HFFc6 (cell line): ENCODE data around the gene HSF4. TPM values are rescaled to one million over a fixed set of nuclear protein-coding genes. Genes with fewer than 3 reads are reported as not detected.
A peak's percentile ranks its signal among the peaks of the same experiment; 100 is the strongest.

Source experiments
- DNase-seq: peaks from one replicate; pipeline ENCODE4 v3.0.0-alpha.2; 2018
- H3K27ac Mint-ChIP-seq: 2 replicates; pipeline ENCODE4 v1.8.0; 2020; ENCODE audit warnings: mild to moderate bottlenecking, mixed read lengths
- H3K27me3 Mint-ChIP-seq: 2 replicates; pipeline ENCODE4 v1.8.0; 2021; ENCODE audit warnings: mild to moderate bottlenecking, moderate library complexity, mixed read lengths; ENCODE audit not compliant: insufficient read depth
- H3K36me3 Mint-ChIP-seq: 2 replicates; pipeline ENCODE4 v1.8.0; 2021; ENCODE audit warnings: low read depth, mixed read lengths
- H3K4me1 Mint-ChIP-seq: 2 replicates; pipeline ENCODE4 v1.8.0; 2020; ENCODE audit warnings: low read depth, mixed read lengths
- H3K4me3 Mint-ChIP-seq: 2 replicates; pipeline ENCODE4 v1.8.0; 2020; ENCODE audit warnings: mild to moderate bottlenecking, moderate library complexity, mixed read lengths
- H3K9me3 Mint-ChIP-seq: 2 replicates; pipeline ENCODE4 v1.8.0; 2020; ENCODE audit warnings: mild to moderate bottlenecking, mixed read lengths
- total RNA-seq, 6 experiments: library from RNA; stranded (reverse); fragmentation: NEBNext Ultra II Directional; extraction: Animal tissue kit (Norgen Biotek cat#: 25700); gene quantifications; 2 replicates in 1 of 6; 3 replicates in 5 of 6; pipeline ENCODE4 v1.2.3, GENCODE V29; 2021
- TF ChIP-seq, protein P1 (sequence below): fragments of 200-600 bp; sonication (generic); IDR thresholded peaks from 2 replicates; pipeline ENCODE4 v1.5.0; 2021; ENCODE audit warnings: antibody characterized with exemption, mild to moderate bottlenecking

HSF4 gene
- total RNA-seq, 6 experiments from 2014 or later = 3.3 to 5.5 (median 4.6) TPM

DNA sequence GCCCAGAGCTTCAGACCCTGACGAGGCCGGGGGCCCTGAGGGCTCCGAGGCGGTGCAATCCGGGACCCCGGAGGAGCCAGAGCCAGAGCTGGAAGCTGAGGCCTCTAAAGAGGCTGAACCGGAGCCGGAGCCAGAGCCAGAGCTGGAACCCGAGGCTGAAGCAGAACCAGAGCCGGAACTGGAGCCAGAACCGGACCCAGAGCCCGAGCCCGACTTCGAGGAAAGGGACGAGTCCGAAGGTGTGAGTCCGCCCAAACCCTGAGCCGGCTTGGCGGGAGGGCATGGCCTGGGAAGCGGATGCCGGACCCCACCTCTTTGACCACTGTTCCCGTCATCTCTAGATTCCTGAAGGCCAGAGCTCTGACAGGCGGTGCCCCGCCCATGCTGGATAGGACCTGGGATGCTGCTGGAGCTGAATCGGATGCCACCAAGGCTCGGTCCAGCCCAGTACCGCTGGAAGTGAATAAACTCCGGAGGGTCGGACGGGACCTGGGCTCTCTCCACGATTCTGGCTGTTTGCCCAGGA lies 10.2 kb downstream of the HSF4 start:
- Mint-ChIP-seq H3K4me3 (0 out of 2 replicates have a peak overlapping the region, but pooled peaks have one; percentile 90), H3K36me3 (peaks cover 4% of the 10 kb centered on the region; the same call in 1 of the 2 replicates), H3K27ac (no peak overlapping the region), H3K27me3 (no peaks in the 10 kb centered on the region; the same call in 1 of the 2 replicates), H3K9me3 (no peaks in the 10 kb centered on the region), H3K4me1 (peaks cover 26% of the 10 kb centered on the region)
- TF ChIP-seq, protein P1, sequence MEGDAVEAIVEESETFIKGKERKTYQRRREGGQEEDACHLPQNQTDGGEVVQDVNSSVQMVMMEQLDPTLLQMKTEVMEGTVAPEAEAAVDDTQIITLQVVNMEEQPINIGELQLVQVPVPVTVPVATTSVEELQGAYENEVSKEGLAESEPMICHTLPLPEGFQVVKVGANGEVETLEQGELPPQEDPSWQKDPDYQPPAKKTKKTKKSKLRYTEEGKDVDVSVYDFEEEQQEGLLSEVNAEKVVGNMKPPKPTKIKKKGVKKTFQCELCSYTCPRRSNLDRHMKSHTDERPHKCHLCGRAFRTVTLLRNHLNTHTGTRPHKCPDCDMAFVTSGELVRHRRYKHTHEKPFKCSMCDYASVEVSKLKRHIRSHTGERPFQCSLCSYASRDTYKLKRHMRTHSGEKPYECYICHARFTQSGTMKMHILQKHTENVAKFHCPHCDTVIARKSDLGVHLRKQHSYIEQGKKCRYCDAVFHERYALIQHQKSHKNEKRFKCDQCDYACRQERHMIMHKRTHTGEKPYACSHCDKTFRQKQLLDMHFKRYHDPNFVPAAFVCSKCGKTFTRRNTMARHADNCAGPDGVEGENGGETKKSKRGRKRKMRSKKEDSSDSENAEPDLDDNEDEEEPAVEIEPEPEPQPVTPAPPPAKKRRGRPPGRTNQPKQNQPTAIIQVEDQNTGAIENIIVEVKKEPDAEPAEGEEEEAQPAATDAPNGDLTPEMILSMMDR = no peak
- no peak for DNase-seq

- H3K27me3 Mint-ChIP-seq = no peaks in the 10 kb centered on the region; the same call in 1 of the 2 replicates
- H3K4me1 Mint-ChIP-seq = peaks cover 14% of the 10 kb centered on the region
- H3K4me3 Mint-ChIP-seq = no peak overlapping the region
These were observed 12.1 kb downstream of the HSF4 start for GRCh38 chr16:67176662-67177061.

DNA sequence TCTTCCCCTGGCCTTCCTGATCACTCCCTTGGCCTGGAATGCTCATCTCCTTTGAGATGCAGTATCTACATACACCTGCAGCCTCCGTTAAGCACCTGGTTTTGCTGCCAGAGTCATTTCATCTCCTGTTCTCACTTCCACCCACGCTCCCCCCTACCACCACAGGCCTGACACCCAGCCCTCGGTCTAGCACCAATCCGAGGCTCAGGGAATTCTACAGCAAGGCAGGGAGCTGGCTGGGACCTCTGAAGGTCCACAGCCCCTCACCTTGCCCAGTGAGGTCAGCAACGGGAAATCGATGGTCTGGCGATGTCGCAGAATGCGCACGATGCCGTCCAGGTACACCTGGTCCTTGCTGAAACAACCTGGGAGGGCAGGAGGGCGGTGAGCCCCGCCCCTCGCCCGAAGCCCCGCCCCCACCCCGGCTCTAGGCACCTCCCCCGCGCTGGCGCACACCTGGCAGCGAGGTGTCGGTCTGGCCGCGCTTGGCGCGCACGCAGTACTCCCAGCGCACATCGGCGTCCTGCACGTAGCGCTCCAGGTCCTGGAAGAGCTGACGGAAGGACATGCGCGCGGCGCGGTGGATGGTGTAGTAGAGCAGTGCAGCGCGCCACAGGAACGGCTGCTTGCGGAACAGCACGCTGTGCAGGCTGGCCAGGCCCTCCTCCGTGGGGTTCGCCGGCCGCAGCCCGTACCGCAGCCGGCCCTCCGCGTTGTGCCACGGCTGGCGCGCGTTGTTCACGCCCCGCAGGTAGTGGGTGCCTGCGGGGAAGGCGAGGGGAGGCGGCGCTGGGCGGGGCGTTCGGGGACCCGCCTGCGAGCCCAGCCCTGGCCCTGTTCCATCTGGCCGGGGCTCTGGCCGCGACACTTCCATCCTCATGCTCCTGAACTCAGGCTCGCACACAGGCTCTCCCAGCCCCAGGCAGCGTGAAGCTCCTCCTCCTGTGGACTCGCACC lies 13.5 kb downstream of the HSF4 start:
- TF ChIP-seq, protein P1 = no peak
- Mint-ChIP-seq H3K4me3 (no peak overlapping the region), H3K27me3 (no peaks in the 10 kb centered on the region; the same call in 1 of the 2 replicates), H3K27ac (no peak overlapping the region), H3K9me3 (no peaks in the 10 kb centered on the region), H3K4me1 (peaks cover 11% of the 10 kb centered on the region), H3K36me3 (peaks cover 4% of the 10 kb centered on the region; the same call in 1 of the 2 replicates)
- DNase-seq = no peak

More at GRCh38 chr16:67176662-67177061, 12.1 kb downstream of the HSF4 start:
- DNase-seq = no peak
- Mint-ChIP-seq H3K36me3 (peaks cover 4% of the 10 kb centered on the region; the same call in 1 of the 2 replicates), H3K27ac (no peak overlapping the region), H3K9me3 (no peaks in the 10 kb centered on the region)
- TF ChIP-seq, protein P1 = no peak

- Mint-ChIP-seq H3K4me1 (no peaks in the 10 kb centered on the region; the same call in 1 of the 2 replicates), H3K27ac (no peak overlapping the region), H3K9me3 (no peaks in the 10 kb centered on the region), H3K27me3 (no peaks in the 10 kb centered on the region; the same call in 1 of the 2 replicates), H3K4me3 (no peak overlapping the region), H3K36me3 (peaks cover 4% of the 10 kb centered on the region; the same call in 1 of the 2 replicates)
- TF ChIP-seq, protein P1 = peak; percentile 51
- DNase-seq = no peak
These were observed 15.0 kb downstream of the HSF4 start for GRCh38 chr16:67179421-67180080.

- no peak for DNase-seq
- Mint-ChIP-seq H3K4me3 (no peak overlapping the region), H3K9me3 (no peaks in the 10 kb centered on the region), H3K36me3 (peaks cover 4% of the 10 kb centered on the region; the same call in 1 of the 2 replicates), H3K27ac (no peak overlapping the region), H3K4me1 (peaks cover 3% of the 10 kb centered on the region), H3K27me3 (no peaks in the 10 kb centered on the region; the same call in 1 of the 2 replicates)
- TF ChIP-seq, protein P1 = no peak
These were observed 15.6 kb downstream of the HSF4 start for GRCh38 chr16:67180166-67180565.
